Nephron progenitor cell (in vitro differentiated cells): ENCODE measurements around the gene ZMAT5.

Experiments used
- DNase-seq: peaks from one replicate; pipeline ENCODE4 v3.0.0; 2021
- H3K27ac Mint-ChIP-seq: 2 replicates; pipeline ENCODE4 v1.8.0; 2021; ENCODE audit warnings: mild to moderate bottlenecking, moderate library complexity, mixed read lengths
- H3K27me3 Mint-ChIP-seq: 2 replicates; pipeline ENCODE4 v1.8.0; 2021; ENCODE audit warnings: mild to moderate bottlenecking, low read depth, mixed read lengths; ENCODE audit not compliant: poor library complexity
- H3K36me3 Mint-ChIP-seq: 2 replicates; pipeline ENCODE4 v1.8.0; 2021; ENCODE audit warnings: low read depth, mixed read lengths
- H3K4me1 Mint-ChIP-seq: 2 replicates; pipeline ENCODE4 v1.8.0; 2021; ENCODE audit warnings: mixed read lengths
- H3K4me3 Mint-ChIP-seq: 2 replicates; pipeline ENCODE4 v1.8.0; 2021; ENCODE audit warnings: mild to moderate bottlenecking, moderate library complexity, mixed read lengths
- H3K9me3 Mint-ChIP-seq: 2 replicates; pipeline ENCODE4 v1.8.0; 2021; ENCODE audit warnings: mild to moderate bottlenecking, moderate library complexity, mixed read lengths
- CTCF ChIP-seq: fragments of 200-600 bp; sonication (generic); IDR thresholded peaks from 2 replicates; pipeline ENCODE4 v1.5.0; 2021; ENCODE audit warnings: antibody characterized with exemption

Gene ZMAT5

GRCh38 chr22:29704528-29705285, 62.1 kb downstream of the ZMAT5 start:
- no peak for TF ChIP-seq CTCF
- no peaks in the 10 kb centered on the region for H3K9me3 Mint-ChIP-seq
- no peak for DNase-seq
- H3K27ac Mint-ChIP-seq, result no peak overlapping the region
- no peak overlapping the region for H3K4me3 Mint-ChIP-seq
- peaks cover 96% of the 10 kb centered on the region for H3K27me3 Mint-ChIP-seq
- no peaks in the 10 kb centered on the region for H3K36me3 Mint-ChIP-seq
- H3K4me1 Mint-ChIP-seq, result peaks cover 46% of the 10 kb centered on the region

- H3K4me1 Mint-ChIP-seq, result peaks cover 51% of the 10 kb centered on the region
- no peak overlapping the region for H3K4me3 Mint-ChIP-seq
- H3K36me3 Mint-ChIP-seq, result no peaks in the 10 kb centered on the region
- H3K27ac Mint-ChIP-seq, result no peak overlapping the region
- peaks cover 91% of the 10 kb centered on the region for H3K27me3 Mint-ChIP-seq
- no peak for DNase-seq
- no peaks in the 10 kb centered on the region for H3K9me3 Mint-ChIP-seq
- TF ChIP-seq CTCF, result no peak
Observed at GRCh38 chr22:29703569-29704195, 63.1 kb downstream of the ZMAT5 start.

GRCh38 chr22:29702931-29703501, 63.8 kb downstream of the ZMAT5 start:
- Mint-ChIP-seq H3K4me3 (no peak overlapping the region), H3K36me3 (peaks cover 3% of the 10 kb centered on the region), H3K4me1 (peaks cover 57% of the 10 kb centered on the region), H3K27me3 (peaks cover 88% of the 10 kb centered on the region), H3K9me3 (no peaks in the 10 kb centered on the region), H3K27ac (no peak overlapping the region)
- TF ChIP-seq CTCF, result no peak
- no peak for DNase-seq

GRCh38 chr22:29702000-29702930, 64.5 kb downstream of the ZMAT5 start:
- H3K4me1 Mint-ChIP-seq, result peaks cover 57% of the 10 kb centered on the region
- H3K27me3 Mint-ChIP-seq, result peaks cover 80% of the 10 kb centered on the region
- TF ChIP-seq CTCF, result no peak
- no peak for DNase-seq
- H3K4me3 Mint-ChIP-seq, result peak overlapping the region; percentile 39
- peaks cover 4% of the 10 kb centered on the region for H3K36me3 Mint-ChIP-seq
- H3K9me3 Mint-ChIP-seq, result no peaks in the 10 kb centered on the region
- no peak overlapping the region for H3K27ac Mint-ChIP-seq

- H3K4me1 Mint-ChIP-seq, result peaks cover 48% of the 10 kb centered on the region
- DNase-seq, result no peak
- H3K9me3 Mint-ChIP-seq, result no peaks in the 10 kb centered on the region
- H3K27ac Mint-ChIP-seq, result no peak overlapping the region
- no peak overlapping the region for H3K4me3 Mint-ChIP-seq
- peaks cover 6% of the 10 kb centered on the region for H3K36me3 Mint-ChIP-seq
- peaks cover 71% of the 10 kb centered on the region for H3K27me3 Mint-ChIP-seq
- no peak for TF ChIP-seq CTCF
Observed at GRCh38 chr22:29701155-29701999, 65.4 kb downstream of the ZMAT5 start.
